ENCODE results near the gene PDE4B.

GRCh38 chr1:66078412-66078811 lies 285.7 kb downstream of the PDE4B start:
- no peak for TF ChIP-seq CTCF (IDR thresholded peaks at IDR 0.05)
- no peak for TF ChIP-seq POLR2A (IDR thresholded peaks at IDR 0.05)

Data from lower leg skin (tissue), 3 donors.